Natural killer cell treated with Interleukin-12 subunit alpha and Interleukin-12 subunit beta and Interleukin-15 and Interleukin-18, amount 100 ng/mL, for 72 hours (primary cell): ENCODE data around the gene DYNLL1. TPM values are rescaled to one million over a fixed set of nuclear protein-coding genes. Genes with fewer than 3 reads are reported as not detected.
A peak's percentile ranks its signal among the peaks of the same experiment; 100 is the strongest.

Experiments used
- ATAC-seq, 2 donors: fragments of 150-1000 bp; cut with Tn5 transposase in 1 of 2; sonication (Bioruptor Pico), chemical (Tn5 transposase) in 1 of 2; 2 replicates each; pipeline ENCODE4 v1.10.0; 2021
- DNase-seq: peaks from one replicate; pipeline ENCODE4 v3.0.0; 2022; ENCODE audit warnings: low spot score
- H3K27ac Mint-ChIP-seq, 2 donors: 1 replicate in 1 of 2; 2 replicates in 1 of 2; pipeline ENCODE4 v1.8.0; 2022; ENCODE audit warnings: mixed read lengths in 2 of 2, mild to moderate bottlenecking in 1 of 2, moderate library complexity in 1 of 2
- H3K27me3 Mint-ChIP-seq, 2 donors: 1 replicate in 1 of 2; 2 replicates in 1 of 2; pipeline ENCODE4 v1.8.0; 2022; ENCODE audit warnings: mixed read lengths in 2 of 2
- H3K36me3 Mint-ChIP-seq: one replicate; pipeline ENCODE4 v1.8.0; 2022; ENCODE audit warnings: mixed read lengths
- H3K4me1 Mint-ChIP-seq, 2 donors: 1 replicate in 1 of 2; 2 replicates in 1 of 2; pipeline ENCODE4 v1.8.0; 2022; ENCODE audit warnings: low read depth in 2 of 2, mixed read lengths in 2 of 2, mild to moderate bottlenecking in 1 of 2
- H3K4me3 Mint-ChIP-seq: one replicate; pipeline ENCODE4 v1.8.0; 2022; ENCODE audit warnings: mixed read lengths
- H3K9me3 Mint-ChIP-seq: 2 replicates; pipeline ENCODE4 v1.8.0; 2022; ENCODE audit warnings: mixed read lengths
- total RNA-seq, 2 donors: library from RNA; stranded (reverse); gene quantifications; one replicate each; pipeline ENCODE4 v1.2.3, GENCODE V29; 2022

DYNLL1 gene
- total RNA-seq, 2 donors from 2014 or later, result 207 to 267 TPM

DNA sequence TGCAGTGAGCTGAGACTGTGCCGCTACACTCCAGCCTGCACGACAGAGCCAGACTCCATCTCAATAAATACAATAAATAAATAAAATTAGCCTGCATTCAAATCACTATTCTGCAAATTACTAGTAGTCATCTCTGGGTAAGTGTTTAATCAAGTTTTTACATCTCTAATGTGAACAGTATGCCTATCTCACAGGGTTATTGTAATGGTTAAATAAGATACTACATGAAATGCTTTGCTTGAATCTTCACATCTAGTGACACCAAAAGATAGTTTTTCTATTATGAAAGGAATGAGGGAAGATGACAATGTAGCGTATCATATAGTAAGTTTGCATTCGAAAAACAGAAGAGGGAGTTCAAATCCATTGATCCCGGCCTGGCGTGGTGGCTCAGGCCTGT, 28.5 kb upstream of the DYNLL1 start:
- Mint-ChIP-seq H3K4me1 (peaks cover 35% of the 10 kb centered on the region in 2 donors), H3K27me3 (no peaks in the 10 kb centered on the region), H3K4me3 (peak overlapping the region; percentile 89), H3K9me3 (no peaks in the 10 kb centered on the region), H3K36me3 (peaks cover 19% of the 10 kb centered on the region), H3K27ac (peak overlapping the region; percentile 84 to 95)
- ATAC-seq (no peak), DNase-seq (no peak)

DNA sequence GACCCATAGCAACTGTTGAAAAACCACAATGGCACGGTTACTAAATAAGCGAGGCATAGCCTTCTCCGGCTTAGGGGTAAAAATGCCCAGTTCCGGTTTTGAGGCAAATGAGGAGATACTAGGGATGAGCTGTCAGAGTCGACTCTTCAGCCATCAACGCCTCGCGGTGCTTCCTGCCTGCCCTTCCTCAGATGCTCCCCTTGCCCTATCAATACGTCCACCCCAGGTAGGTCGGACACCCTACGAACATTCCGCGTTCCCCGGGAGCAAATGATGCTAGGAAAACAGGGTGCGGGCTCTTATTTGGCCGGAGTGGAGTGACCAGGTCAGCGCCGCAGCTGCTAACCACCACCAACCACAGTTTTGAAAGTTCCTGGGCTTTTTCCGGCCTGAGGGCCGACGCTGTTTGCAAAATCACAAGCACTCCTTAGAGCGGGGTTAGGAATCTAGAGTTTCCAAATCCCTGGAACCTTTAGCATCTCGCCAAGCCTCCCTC, 27.5 kb upstream of the DYNLL1 start:
- no peaks in the 10 kb centered on the region for H3K9me3 Mint-ChIP-seq
- no peaks in the 10 kb centered on the region for H3K27me3 Mint-ChIP-seq
- no peak for ATAC-seq
- DNase-seq, result no peak
- H3K4me3 Mint-ChIP-seq, result peak overlapping the region; percentile 89
- H3K36me3 Mint-ChIP-seq, result peaks cover 19% of the 10 kb centered on the region
- peaks cover 40 to 43% of the 10 kb centered on the region in 2 donors for H3K4me1 Mint-ChIP-seq
- H3K27ac Mint-ChIP-seq, result peak overlapping the region; percentile 84 to 95

DNA sequence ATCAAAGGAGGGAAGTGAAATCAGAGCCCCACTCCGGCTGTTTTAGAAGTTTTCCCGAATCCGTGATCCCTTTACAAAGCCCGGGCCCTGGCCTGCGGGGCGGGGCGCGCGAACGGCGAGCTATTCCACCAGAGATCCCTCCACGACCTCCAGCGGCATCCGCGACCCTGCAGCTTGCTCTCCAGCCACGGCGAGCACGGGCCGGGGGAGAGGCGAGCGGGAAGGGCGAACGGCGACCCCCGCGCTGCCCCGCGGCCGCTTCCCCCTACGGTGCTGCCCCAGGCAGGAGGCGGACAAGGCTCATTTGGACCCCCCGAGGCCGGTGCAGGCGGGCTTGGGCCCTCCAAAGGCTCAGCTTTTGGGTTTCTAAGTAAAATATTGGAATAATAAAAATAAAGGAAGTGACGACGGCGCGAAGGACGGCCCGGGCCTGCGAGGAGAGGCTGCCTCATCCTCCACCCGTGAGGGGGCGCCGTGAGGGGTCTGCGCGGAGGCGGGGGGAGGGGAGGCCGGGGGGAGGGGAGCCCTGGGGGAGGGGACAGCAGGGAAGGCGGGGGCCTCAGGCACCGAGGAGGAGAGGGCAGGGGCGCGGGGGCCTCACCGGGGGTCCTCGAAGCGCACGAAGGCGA, 27.0 kb upstream of the DYNLL1 start:
- DNase-seq (no peak), ATAC-seq (peak; percentile 59 to 69)
- Mint-ChIP-seq H3K27me3 (no peaks in the 10 kb centered on the region), H3K9me3 (no peaks in the 10 kb centered on the region), H3K36me3 (peaks cover 15% of the 10 kb centered on the region), H3K4me3 (peak overlapping the region; percentile 89), H3K27ac (peak overlapping the region; percentile 84 to 95), H3K4me1 (peaks cover 44 to 47% of the 10 kb centered on the region in 2 donors)

DNA sequence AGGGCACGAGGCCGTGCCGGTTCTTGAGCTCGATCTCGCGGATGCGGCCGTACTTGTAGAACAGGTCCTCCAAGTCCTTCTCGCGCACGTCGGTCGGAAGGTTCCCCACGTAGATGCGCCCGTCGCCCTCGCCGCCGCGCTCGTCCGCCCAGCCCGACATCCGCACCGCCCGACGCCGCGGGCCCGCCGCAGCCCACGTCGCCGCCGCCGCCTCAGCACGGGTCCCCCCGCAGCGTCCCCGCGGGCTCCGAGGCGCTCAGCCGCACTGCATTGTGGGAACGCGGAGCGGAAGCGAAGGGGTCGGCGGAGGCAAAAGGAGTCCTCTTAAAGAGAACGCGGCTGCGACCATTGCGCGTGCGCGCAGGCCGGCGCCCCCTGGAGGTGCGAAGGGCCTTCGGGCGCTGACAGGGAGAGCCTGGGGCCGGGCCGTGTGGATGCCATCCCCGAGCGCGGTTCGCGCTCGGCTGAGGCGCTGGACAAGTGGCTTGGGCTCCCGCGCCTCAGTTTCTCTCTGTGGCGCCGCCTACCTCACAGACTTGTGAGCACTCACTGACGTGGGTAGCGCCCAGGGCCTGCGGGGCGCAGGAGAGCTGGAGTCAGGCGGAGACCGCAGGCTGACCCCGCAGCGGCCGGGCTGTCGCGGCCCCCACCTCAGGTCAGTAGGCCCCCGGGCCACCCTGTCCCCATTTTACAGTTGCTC, 26.3 kb upstream of the DYNLL1 start, which contains the start of gene SRSF9:
Gene SRSF9 (minus strand): TSS at position 299 of the 700 bp plus-strand sequence. CDS start 139 bp downstream, at position 160.
- DNase-seq (peak; percentile 98), ATAC-seq (peak; percentile 97)
- H3K4me3 Mint-ChIP-seq, result peak within 1 kb of the TSS; percentile 89
- H3K9me3 Mint-ChIP-seq, result no peaks in the 10 kb centered on the region
- no peaks in the 10 kb centered on the region for H3K27me3 Mint-ChIP-seq
- peaks cover 9% of the 10 kb centered on the region for H3K36me3 Mint-ChIP-seq
- H3K27ac Mint-ChIP-seq, result peak within 1 kb of the TSS; percentile 84 to 95
- peaks cover 44 to 50% of the 10 kb centered on the region in 2 donors for H3K4me1 Mint-ChIP-seq

DNA sequence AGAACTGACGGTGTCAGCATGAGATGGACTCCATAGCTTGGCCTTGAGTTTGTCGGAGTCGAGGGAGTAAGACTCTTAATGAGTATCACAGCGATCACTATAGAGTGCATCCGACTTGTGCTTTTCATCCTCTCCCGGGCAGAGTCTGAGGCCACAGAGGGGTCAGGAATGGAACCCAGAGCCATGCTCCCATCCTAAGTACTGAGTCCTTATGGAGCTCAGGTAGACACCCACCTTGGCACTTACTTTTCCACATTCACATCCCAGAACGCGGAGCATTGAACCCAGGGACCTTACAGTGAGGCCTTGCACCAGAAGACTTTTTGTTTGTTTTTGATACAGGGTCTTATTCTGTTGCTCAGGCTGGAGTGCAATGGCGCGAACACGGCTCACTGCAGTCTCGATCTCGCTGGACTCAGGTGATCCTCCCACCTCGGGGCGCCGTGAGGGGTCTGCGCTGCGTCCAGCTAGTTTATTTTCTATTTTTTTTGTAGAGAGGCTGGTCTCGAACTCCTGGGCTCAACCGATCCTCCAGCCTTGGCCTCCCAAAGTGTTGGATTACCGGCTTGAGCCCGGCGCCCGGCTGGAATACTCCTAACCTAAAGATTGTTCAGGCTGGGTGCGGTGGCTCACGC, 25.6 kb upstream of the DYNLL1 start:
- peaks cover 46 to 55% of the 10 kb centered on the region in 2 donors for H3K4me1 Mint-ChIP-seq
- no peaks in the 10 kb centered on the region for H3K27me3 Mint-ChIP-seq
- peak overlapping the region; percentile 84 to 90 for H3K27ac Mint-ChIP-seq
- DNase-seq, result no peak
- peak; percentile 34 to 45 for ATAC-seq
- H3K4me3 Mint-ChIP-seq, result peak overlapping the region; percentile 89
- peaks cover 4% of the 10 kb centered on the region for H3K36me3 Mint-ChIP-seq
- H3K9me3 Mint-ChIP-seq, result no peaks in the 10 kb centered on the region

DNA sequence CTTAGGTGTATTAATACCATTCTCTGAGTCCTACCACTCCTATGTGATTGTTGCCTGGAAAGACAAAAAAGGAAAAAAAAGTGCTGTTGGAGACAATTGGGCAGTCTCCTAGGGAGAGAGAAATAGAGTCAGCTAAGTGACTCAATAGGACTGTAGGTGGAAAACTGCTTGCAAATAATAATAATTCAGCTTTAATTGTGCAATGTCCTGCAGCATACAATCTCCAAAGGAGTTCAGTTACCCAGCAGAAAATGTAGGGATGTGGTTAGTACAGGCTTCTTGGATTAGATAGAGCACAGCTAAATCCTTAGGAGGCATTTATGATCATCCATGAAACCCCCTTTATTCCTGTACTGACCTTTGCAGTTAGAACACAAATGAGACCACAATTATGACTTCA, 23.4 kb upstream of the DYNLL1 start:
- DNase-seq (no peak), ATAC-seq (no peak)
- Mint-ChIP-seq H3K9me3 (no peaks in the 10 kb centered on the region), H3K36me3 (no peaks in the 10 kb centered on the region), H3K4me3 (no peak overlapping the region), H3K27me3 (no peaks in the 10 kb centered on the region), H3K4me1 (peaks cover 39 to 57% of the 10 kb centered on the region in 2 donors), H3K27ac (peak overlapping the region; percentile 39 to 44)

DNA sequence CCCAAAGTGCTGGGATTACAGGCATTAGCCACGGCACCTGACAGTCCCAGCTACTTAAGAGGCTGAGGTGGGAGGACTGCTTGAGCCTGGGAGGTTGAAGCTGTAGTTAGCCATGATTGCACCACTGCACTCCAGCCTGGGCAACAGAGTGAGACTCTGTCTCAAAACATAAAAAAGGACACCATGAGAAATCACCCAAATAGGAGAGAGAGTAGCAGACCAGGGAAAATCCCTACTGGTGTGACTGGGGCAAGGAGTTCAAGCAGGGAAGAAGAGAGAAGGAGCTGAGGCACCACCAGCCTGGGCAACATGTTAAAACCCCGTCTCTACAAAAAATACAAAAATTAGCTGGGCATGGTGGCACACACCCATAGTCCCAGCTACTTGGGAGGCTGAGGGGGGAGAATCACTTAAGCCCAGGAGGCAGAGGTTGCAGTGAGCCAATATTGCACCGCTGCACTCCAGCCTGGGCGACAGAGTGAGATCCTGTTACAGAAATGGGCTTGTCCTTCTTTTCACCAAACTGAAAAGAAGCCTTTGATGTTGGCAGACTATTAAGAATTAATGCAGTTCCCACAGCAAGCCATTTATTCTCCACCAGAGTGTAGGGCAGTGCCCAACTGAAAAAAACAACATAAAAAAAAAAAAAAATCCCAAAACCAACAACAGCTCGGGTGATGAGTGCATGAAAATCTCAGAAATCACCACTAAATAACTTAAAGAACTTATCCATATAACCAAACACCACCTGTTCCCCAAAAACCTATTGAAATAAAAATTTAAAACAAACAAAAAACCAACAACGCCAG, 21.9 kb upstream of the DYNLL1 start:
- Mint-ChIP-seq H3K4me3 (peak overlapping the region; percentile 37), H3K9me3 (no peaks in the 10 kb centered on the region)
- no peak for ATAC-seq

DNA sequence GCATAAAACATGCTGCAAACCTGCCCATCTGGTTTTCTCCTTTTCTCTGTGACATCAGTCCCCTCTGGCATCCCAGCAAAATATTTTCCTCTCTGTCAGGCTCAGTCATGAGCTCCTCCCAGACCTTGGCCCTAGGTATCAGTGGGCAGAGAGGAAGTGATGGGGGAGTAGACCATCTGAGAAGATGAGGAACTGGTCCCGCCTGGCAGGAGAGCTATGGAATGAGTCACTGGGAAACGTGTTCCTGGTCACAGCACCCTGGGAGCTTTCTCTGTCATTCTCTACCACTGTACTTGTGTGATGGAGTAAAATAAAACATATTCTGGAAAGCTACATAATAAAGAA, 21.3 kb upstream of the DYNLL1 start:
- ATAC-seq (no peak), DNase-seq (no peak)
- no peaks in the 10 kb centered on the region for H3K36me3 Mint-ChIP-seq
- no peaks in the 10 kb centered on the region for H3K9me3 Mint-ChIP-seq
- no peaks in the 10 kb centered on the region for H3K27me3 Mint-ChIP-seq
- H3K4me3 Mint-ChIP-seq, result no peak overlapping the region
- peak overlapping the region in 1 of 2 donors; percentile 32 for H3K27ac Mint-ChIP-seq
- peaks cover 33 to 49% of the 10 kb centered on the region in 2 donors for H3K4me1 Mint-ChIP-seq

More for the DNA sequence above, 21.9 kb upstream of the DYNLL1 start:
- Mint-ChIP-seq H3K36me3 (no peaks in the 10 kb centered on the region), H3K27me3 (no peaks in the 10 kb centered on the region), H3K4me1 (peaks cover 31 to 45% of the 10 kb centered on the region in 2 donors), H3K27ac (peak overlapping the region in 1 of 2 donors; percentile 32)
- DNase-seq, result no peak

DNA sequence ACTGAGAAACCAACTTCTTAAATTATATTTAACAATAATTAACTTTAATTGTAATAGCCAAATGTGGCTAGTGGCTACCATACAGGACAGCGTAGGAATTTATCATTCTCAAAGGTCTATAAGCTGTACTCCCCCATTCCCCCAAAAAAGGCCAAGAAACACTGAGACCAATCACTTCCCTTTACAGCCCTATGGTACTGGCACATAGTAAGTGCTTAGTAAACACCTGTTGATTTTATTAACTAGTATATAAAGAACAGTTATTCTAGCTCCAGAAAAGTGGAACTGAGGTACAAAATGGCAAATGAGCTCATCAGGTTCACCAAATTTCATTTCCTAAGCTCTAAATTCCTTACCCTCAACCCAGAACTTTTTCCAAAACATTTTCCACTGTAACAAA, 20.3 kb upstream of the DYNLL1 start:
- H3K4me3 Mint-ChIP-seq, result no peak overlapping the region

DNA sequence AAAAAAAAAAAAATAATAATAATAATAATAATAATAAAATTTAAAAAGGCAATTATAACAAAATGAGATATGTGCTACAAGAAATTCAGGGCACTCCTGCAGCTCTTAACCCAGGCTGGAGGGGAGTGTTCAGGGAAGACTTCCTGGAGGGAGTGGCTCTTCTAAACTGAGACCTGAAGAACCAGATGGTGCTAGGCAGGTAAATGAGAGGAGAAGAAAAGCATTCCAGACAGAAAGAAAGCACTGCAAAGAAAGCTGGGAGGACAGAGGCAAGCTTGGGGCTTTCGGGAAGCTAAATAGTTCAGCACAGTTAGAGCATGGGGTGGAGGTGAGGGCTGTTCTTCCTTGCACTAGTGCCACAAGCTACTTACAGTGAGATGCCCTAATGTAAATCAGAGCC, 16.5 kb upstream of the DYNLL1 start:
- Mint-ChIP-seq H3K4me3 (peak overlapping the region; percentile 41), H3K27me3 (no peaks in the 10 kb centered on the region)
- no peak for ATAC-seq

More for the DNA sequence above, 20.3 kb upstream of the DYNLL1 start:
- H3K27ac Mint-ChIP-seq, result peak overlapping the region; percentile 66 to 86
- peaks cover 40 to 53% of the 10 kb centered on the region in 2 donors for H3K4me1 Mint-ChIP-seq
- DNase-seq (no peak), ATAC-seq (no peak)
- H3K27me3 Mint-ChIP-seq, result no peaks in the 10 kb centered on the region
- H3K36me3 Mint-ChIP-seq, result no peaks in the 10 kb centered on the region
- H3K9me3 Mint-ChIP-seq, result no peaks in the 10 kb centered on the region

DNA sequence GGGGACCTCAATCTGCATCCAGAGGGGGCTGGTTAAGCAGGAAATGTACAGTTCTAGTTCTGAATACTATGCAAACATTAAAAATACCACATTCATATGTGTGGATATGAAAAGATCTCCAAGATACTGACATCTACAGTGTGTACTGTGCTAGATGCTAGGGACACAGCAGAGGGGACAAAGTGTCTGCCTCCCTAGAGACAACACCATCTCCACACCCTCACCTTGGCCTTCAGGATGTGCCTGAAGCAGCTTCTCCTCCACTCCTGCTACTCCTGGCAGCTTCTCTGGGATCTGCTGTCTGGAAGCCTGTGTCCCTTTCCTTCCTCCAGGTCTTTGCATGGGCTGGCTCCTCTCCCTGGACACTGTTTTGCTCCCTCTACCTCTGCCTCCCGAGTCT, 15.7 kb upstream of the DYNLL1 start:
- DNase-seq, result no peak
- no peaks in the 10 kb centered on the region for H3K9me3 Mint-ChIP-seq
- H3K4me1 Mint-ChIP-seq, result peaks cover 47 to 52% of the 10 kb centered on the region in 2 donors
- H3K36me3 Mint-ChIP-seq, result no peaks in the 10 kb centered on the region
- peak overlapping the region; percentile 79 for H3K4me3 Mint-ChIP-seq
- no peaks in the 10 kb centered on the region for H3K27me3 Mint-ChIP-seq
- peak overlapping the region; percentile 72 to 100 for H3K27ac Mint-ChIP-seq
- ATAC-seq, result peak in 1 of 2 donors; percentile 36

More for the DNA sequence above, 16.5 kb upstream of the DYNLL1 start:
- Mint-ChIP-seq H3K27ac (peak overlapping the region; percentile 72 to 100), H3K9me3 (no peaks in the 10 kb centered on the region), H3K4me1 (peaks cover 52 to 58% of the 10 kb centered on the region in 2 donors), H3K36me3 (no peaks in the 10 kb centered on the region)
- DNase-seq, result no peak

DNA sequence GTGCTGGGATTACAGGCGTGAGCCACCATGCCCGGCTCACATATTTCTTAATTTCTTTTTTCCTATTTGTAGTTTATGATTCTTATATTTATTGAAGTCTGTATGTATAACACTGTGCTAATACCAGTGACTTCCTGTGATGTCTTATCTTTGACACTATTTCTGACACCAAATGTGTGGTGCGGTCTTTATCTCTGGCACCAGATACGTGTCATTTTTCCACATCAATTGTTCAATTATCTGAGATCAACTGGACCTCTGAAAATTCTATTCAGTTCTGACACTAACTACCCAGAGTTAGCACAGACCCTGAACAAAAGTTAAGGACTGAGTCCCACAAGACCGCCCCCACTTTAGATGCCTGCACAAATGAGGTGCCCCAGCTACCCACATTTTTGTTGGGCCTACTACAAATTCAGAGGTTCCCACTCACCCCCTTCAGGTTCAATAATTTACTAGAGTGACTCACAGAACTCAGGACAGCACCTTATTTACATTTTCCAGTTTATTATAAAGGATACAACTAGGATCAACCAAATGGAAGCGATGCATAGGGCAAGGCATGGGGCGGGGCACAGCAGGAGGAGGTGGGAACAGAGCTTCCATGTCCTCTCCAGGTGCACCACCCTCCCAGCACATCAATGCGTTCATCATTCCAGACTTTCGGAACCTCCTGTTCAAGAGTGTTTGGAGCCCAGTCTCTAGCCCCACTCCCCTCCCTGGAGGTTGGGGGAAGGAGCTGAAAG, 14.7 kb upstream of the DYNLL1 start:
- peak; percentile 66 to 77 for ATAC-seq
- Mint-ChIP-seq H3K4me3 (peak overlapping the region; percentile 79), H3K36me3 (no peaks in the 10 kb centered on the region), H3K27me3 (no peaks in the 10 kb centered on the region), H3K27ac (peak overlapping the region; percentile 72 to 100), H3K4me1 (peaks cover 44 to 45% of the 10 kb centered on the region in 2 donors), H3K9me3 (no peaks in the 10 kb centered on the region)
- DNase-seq, result no peak
